Natural killer cell treated with Interleukin-12 subunit alpha and Interleukin-12 subunit beta and Interleukin-15 and Interleukin-18, amount 100 ng/mL, for 72 hours (primary cell): ENCODE measurements around the gene PWP1. TPM values are rescaled to one million over a fixed set of nuclear protein-coding genes. Genes with fewer than 3 reads are reported as not detected.
A peak's percentile ranks its signal among the peaks of the same experiment; 100 is the strongest.

Experiments used
- ATAC-seq, 2 donors: fragments of 150-1000 bp; cut with Tn5 transposase in 1 of 2; sonication (Bioruptor Pico), chemical (Tn5 transposase) in 1 of 2; 2 replicates each; pipeline ENCODE4 v1.10.0; 2021
- DNase-seq: peaks from one replicate; pipeline ENCODE4 v3.0.0; 2022; ENCODE audit warnings: low spot score
- H3K27ac Mint-ChIP-seq, 2 donors: 1 replicate in 1 of 2; 2 replicates in 1 of 2; pipeline ENCODE4 v1.8.0; 2022; ENCODE audit warnings: mixed read lengths in 2 of 2, mild to moderate bottlenecking in 1 of 2, moderate library complexity in 1 of 2
- H3K27me3 Mint-ChIP-seq, 2 donors: 1 replicate in 1 of 2; 2 replicates in 1 of 2; pipeline ENCODE4 v1.8.0; 2022; ENCODE audit warnings: mixed read lengths in 2 of 2
- H3K36me3 Mint-ChIP-seq: one replicate; pipeline ENCODE4 v1.8.0; 2022; ENCODE audit warnings: mixed read lengths
- H3K4me1 Mint-ChIP-seq, 2 donors: 1 replicate in 1 of 2; 2 replicates in 1 of 2; pipeline ENCODE4 v1.8.0; 2022; ENCODE audit warnings: low read depth in 2 of 2, mixed read lengths in 2 of 2, mild to moderate bottlenecking in 1 of 2
- H3K4me3 Mint-ChIP-seq: one replicate; pipeline ENCODE4 v1.8.0; 2022; ENCODE audit warnings: mixed read lengths
- H3K9me3 Mint-ChIP-seq: 2 replicates; pipeline ENCODE4 v1.8.0; 2022; ENCODE audit warnings: mixed read lengths
- total RNA-seq, 2 donors: library from RNA; stranded (reverse); gene quantifications; one replicate each; pipeline ENCODE4 v1.2.3, GENCODE V29; 2022

PWP1 gene
- total RNA-seq, 2 donors from 2014 or later: 47.4 to 56.8 TPM

GRCh38 chr12:107732365-107732764 lies 46.8 kb downstream of the PWP1 start:
- Mint-ChIP-seq H3K27ac (no peak overlapping the region), H3K4me3 (no peak overlapping the region), H3K9me3 (no peaks in the 10 kb centered on the region), H3K36me3 (peaks cover 25% of the 10 kb centered on the region), H3K4me1 (peaks cover 4% of the 10 kb centered on the region in 2 donors), H3K27me3 (no peaks in the 10 kb centered on the region)
- DNase-seq (no peak), ATAC-seq (no peak)

DNA sequence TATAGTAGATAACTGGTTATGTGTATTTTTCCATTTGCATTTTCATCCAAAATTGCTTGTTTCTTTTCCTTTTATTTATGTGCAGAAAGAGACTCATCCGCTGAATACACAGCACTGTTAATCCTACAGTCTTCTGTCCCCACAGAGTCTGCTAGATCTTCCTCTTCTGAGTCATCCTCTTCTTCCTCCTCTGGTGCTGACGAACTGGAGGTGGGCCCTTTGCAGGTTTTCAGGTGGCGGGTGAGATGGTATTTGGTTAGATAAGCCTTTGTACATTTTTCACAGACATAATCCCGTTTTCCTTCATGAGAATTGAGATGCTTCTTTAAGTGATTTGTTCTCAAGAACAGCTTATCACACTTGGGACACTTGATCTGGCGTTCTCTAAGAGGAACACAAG lies 48.5 kb downstream of the PWP1 start:
- Mint-ChIP-seq H3K27me3 (no peaks in the 10 kb centered on the region), H3K4me1 (peaks cover 4 to 7% of the 10 kb centered on the region in 2 donors), H3K27ac (no peak overlapping the region), H3K4me3 (no peak overlapping the region), H3K36me3 (peaks cover 34% of the 10 kb centered on the region), H3K9me3 (no peaks in the 10 kb centered on the region)
- ATAC-seq (no peak), DNase-seq (no peak)

DNA sequence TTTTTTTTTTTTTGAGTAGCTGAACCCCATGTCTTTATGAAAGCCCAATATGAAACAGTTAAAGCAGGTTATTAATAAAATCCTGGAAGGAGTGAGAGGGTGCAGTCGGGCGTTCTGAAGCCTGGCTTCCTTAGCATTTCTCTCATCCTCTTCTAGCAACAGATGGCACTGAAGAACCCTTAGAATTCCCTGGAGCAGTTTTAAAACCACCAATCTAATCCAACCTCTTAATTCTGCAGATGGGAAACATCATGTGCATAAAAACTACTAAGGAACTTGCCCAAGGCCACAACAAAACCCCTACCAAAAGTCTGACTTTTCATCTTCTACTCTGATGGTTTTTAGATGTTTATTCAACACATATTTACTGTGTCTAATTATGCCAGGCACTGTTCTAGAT lies 50.2 kb downstream of the PWP1 start:
- DNase-seq: no peak
- Mint-ChIP-seq H3K27ac (no peak overlapping the region), H3K9me3 (no peaks in the 10 kb centered on the region), H3K4me3 (no peak overlapping the region), H3K27me3 (no peaks in the 10 kb centered on the region), H3K4me1 (peaks cover 4 to 7% of the 10 kb centered on the region in 2 donors), H3K36me3 (peaks cover 39% of the 10 kb centered on the region)
- no peak for ATAC-seq

DNA sequence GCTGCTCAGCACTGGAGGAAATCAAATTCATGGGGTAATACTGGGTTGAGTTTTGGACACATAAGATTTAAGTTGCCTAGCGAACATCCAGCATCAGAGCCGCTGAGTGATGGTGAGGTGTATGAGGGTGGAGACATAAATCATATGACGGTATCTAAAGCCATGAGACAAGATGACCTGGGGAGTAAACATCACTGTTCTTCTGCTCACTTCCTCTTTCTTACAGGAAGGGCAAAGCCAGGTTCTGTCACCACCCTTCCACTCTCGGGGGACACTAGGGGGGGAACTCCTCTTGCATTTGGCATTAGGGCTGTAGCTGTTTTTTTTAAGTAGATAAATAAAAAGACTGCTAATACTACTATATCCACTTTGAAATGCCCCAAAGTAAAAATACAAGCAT lies 51.3 kb downstream of the PWP1 start:
- Mint-ChIP-seq H3K9me3 (no peaks in the 10 kb centered on the region), H3K27ac (no peak overlapping the region), H3K27me3 (no peaks in the 10 kb centered on the region), H3K4me3 (no peak overlapping the region), H3K36me3 (peaks cover 51% of the 10 kb centered on the region), H3K4me1 (peaks cover 4 to 7% of the 10 kb centered on the region in 2 donors)
- ATAC-seq: no peak
- DNase-seq: no peak

DNA sequence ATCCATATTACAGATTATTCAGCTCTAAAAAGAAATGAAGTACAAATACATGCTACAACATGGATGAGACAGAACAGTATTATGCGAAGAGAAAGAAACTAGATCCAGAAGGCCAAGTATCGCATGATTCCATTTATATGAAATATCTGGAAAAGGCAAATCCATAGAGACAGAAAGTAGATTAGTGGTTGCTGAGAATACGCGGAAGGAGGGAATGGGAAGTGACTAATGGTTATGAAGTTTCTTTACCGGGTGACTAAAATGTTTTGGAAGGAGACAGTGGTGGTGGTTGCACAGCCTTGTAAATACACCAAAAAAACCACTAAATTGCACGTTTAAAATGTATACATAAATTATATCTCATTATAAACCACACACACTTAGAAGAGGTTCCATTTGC lies 62.9 kb downstream of the PWP1 start:
- DNase-seq (no peak), ATAC-seq (no peak)
- H3K36me3 Mint-ChIP-seq: peaks cover 22% of the 10 kb centered on the region
- peaks cover 3 to 5% of the 10 kb centered on the region in 2 donors for H3K4me1 Mint-ChIP-seq
- H3K27ac Mint-ChIP-seq: no peak overlapping the region
- H3K9me3 Mint-ChIP-seq: no peaks in the 10 kb centered on the region
- H3K4me3 Mint-ChIP-seq: no peak overlapping the region
- H3K27me3 Mint-ChIP-seq: no peaks in the 10 kb centered on the region

DNA sequence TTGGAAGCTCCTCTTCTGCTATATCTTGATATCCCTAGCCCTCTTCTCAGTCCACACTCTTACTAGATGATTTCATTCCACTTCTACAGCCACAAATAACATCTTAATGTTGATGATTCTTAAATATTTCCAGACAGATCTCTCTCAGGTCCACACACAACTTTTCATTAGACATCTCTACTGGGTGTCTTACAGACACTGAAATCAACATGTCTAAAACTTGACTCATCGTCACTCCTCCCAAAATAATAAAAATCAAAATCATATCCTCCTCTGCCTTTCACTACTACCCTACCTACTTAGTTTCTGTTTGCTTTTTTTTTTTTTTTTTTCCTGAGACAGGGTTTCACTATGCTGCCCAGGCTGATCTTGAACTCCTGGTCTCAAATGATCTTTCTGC lies 63.5 kb downstream of the PWP1 start:
- Mint-ChIP-seq H3K4me1 (peaks cover 3 to 5% of the 10 kb centered on the region in 2 donors), H3K27ac (no peak overlapping the region), H3K9me3 (no peaks in the 10 kb centered on the region), H3K4me3 (no peak overlapping the region), H3K36me3 (peaks cover 23% of the 10 kb centered on the region), H3K27me3 (no peaks in the 10 kb centered on the region)
- ATAC-seq (no peak), DNase-seq (no peak)

GRCh38 chr12:107759410-107759809 lies 73.8 kb downstream of the PWP1 start:
- H3K27ac Mint-ChIP-seq: peak overlapping the region; percentile 82 to 89
- peak overlapping the region; percentile 95 for H3K4me3 Mint-ChIP-seq
- DNase-seq (no peak), ATAC-seq (no peak)
- H3K4me1 Mint-ChIP-seq: peaks cover 24 to 27% of the 10 kb centered on the region in 2 donors
- H3K9me3 Mint-ChIP-seq: no peaks in the 10 kb centered on the region
- no peaks in the 10 kb centered on the region for H3K27me3 Mint-ChIP-seq
- peaks cover 6% of the 10 kb centered on the region for H3K36me3 Mint-ChIP-seq

GRCh38 chr12:107760207-107760808 lies 74.7 kb downstream of the PWP1 start:
- Mint-ChIP-seq H3K36me3 (peaks cover 6% of the 10 kb centered on the region), H3K4me3 (peak overlapping the region; percentile 95), H3K4me1 (peaks cover 24 to 27% of the 10 kb centered on the region in 2 donors), H3K9me3 (no peaks in the 10 kb centered on the region), H3K27me3 (no peaks in the 10 kb centered on the region), H3K27ac (peak overlapping the region; percentile 82 to 89)
- ATAC-seq (peak; percentile 1 to 34), DNase-seq (peak; percentile 71)

- peak; percentile 96 for DNase-seq
- peak within 1 kb of the TSS; percentile 95 for H3K4me3 Mint-ChIP-seq
- H3K4me1 Mint-ChIP-seq: peaks cover 24 to 27% of the 10 kb centered on the region in 2 donors
- peak within 1 kb of the TSS; percentile 82 to 89 for H3K27ac Mint-ChIP-seq
- H3K27me3 Mint-ChIP-seq: no peaks in the 10 kb centered on the region
- H3K9me3 Mint-ChIP-seq: no peaks in the 10 kb centered on the region
- ATAC-seq: peak; percentile 99
- H3K36me3 Mint-ChIP-seq: peaks cover 6% of the 10 kb centered on the region
Measured at GRCh38 chr12:107760809-107761501, 75.4 kb downstream of the PWP1 start, which contains the start of gene PRDM4. PRDM4 (minus strand) TSS chr12:107761137; CDS start chr12:107760515, 622 bp downstream.

DNA sequence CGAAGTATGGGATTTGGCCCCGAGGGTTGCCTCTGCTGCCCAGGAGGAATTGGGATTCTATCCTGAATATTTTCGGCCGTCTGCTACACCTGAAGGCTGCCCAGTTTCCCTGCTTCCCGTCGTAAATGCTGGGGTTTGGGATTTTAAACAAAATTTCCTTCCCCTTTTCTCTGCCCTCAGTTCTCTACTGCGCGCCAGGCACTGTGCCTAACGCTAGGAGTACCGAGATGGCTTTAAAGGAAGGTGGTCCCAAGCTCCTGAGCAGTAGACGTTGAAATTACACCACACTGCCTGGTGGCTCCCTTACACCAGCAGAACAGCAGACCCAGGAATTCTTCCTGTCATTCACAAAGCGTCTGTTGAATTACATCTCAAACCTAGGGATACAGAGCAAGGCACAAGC lies 75.9 kb downstream of the PWP1 start:
- DNase-seq (no peak), ATAC-seq (no peak)
- peak overlapping the region; percentile 68 to 73 for H3K27ac Mint-ChIP-seq
- H3K27me3 Mint-ChIP-seq: no peaks in the 10 kb centered on the region
- no peaks in the 10 kb centered on the region for H3K9me3 Mint-ChIP-seq
- H3K4me1 Mint-ChIP-seq: peaks cover 24 to 27% of the 10 kb centered on the region in 2 donors
- peak overlapping the region; percentile 81 for H3K4me3 Mint-ChIP-seq
- peaks cover 3% of the 10 kb centered on the region for H3K36me3 Mint-ChIP-seq

Other genes with a start within 250 kb of the PWP1 start
- gene PRDM4, start 75.3 kb downstream of the PWP1 start, total RNA-seq: 10 to 100 TPM; 27.0 to 36.9 TPM
- gene ASCL4, start 88.9 kb downstream of the PWP1 start, total RNA-seq: not detected